Natural killer cell (primary cell): ENCODE results near the gene MERTK. TPM values are rescaled to one million over a fixed set of nuclear protein-coding genes. Genes with fewer than 3 reads are reported as not detected.
A peak's percentile ranks its signal among the peaks of the same experiment; 100 is the strongest.

ENCODE experiments used
- ATAC-seq, 3 donors: fragments of 150-1000 bp in 2 of 3; fragments of 200-7000 bp in 1 of 3; cut with Tn5 transposase; 1 replicate in 1 of 3; 2 replicates in 2 of 3; pipeline ENCODE4 v1.10.0; 2021; ENCODE audit warnings: mild to moderate bottlenecking in 2 of 3, moderate library complexity in 2 of 3
- DNase-seq, 2 donors: peaks; one replicate each; pipeline versions ENCODE4 v3.0.0 to v3.0.0-alpha.2; 2013 to 2021; ENCODE audit warnings: mixed read lengths in 1 of 2
- H3K27ac ChIP-seq: one replicate; pipeline ENCODE4 v1.5.1; 2013; ENCODE audit warnings: mild to moderate bottlenecking, low read length
- H3K27me3 ChIP-seq: one replicate; pipeline ENCODE4 v1.6.1; 2013; ENCODE audit warnings: low read length; ENCODE audit not compliant: control insufficient read depth, insufficient read depth
- H3K36me3 ChIP-seq: one replicate; pipeline ENCODE4 v1.6.1; 2013; ENCODE audit warnings: low read length; ENCODE audit not compliant: control insufficient read depth, insufficient read depth
- H3K4me1 ChIP-seq: one replicate; pipeline ENCODE4 v1.6.1; 2013; ENCODE audit warnings: low read length; ENCODE audit not compliant: control insufficient read depth, insufficient read depth
- H3K4me3 ChIP-seq: one replicate; pipeline ENCODE4 v1.5.1; 2013; ENCODE audit warnings: low read length
- H3K9me3 ChIP-seq: one replicate; pipeline ENCODE4 v1.6.1; 2013; ENCODE audit warnings: low read length; ENCODE audit not compliant: control insufficient read depth, insufficient read depth
- H3K27ac Mint-ChIP-seq, 2 donors: one replicate each; pipeline ENCODE4 v1.8.0; 2022; ENCODE audit warnings: mild to moderate bottlenecking in 2 of 2, mixed read lengths in 2 of 2, moderate library complexity in 1 of 2
- H3K27me3 Mint-ChIP-seq, 2 donors: one replicate each; pipeline ENCODE4 v1.8.0; 2022; ENCODE audit warnings: low read depth in 2 of 2, mixed read lengths in 2 of 2
- H3K36me3 Mint-ChIP-seq: one replicate; pipeline ENCODE4 v1.8.0; 2022; ENCODE audit warnings: mixed read lengths
- H3K4me1 Mint-ChIP-seq, 2 donors: one replicate each; pipeline ENCODE4 v1.8.0; 2022; ENCODE audit warnings: mixed read lengths in 2 of 2
- H3K4me3 Mint-ChIP-seq: one replicate; pipeline ENCODE4 v1.8.0; 2022; ENCODE audit warnings: mild to moderate bottlenecking, moderate library complexity, mixed read lengths
- H3K9me3 Mint-ChIP-seq, 2 donors: one replicate each; pipeline ENCODE4 v1.8.0; 2022; ENCODE audit warnings: mixed read lengths in 2 of 2
- CTCF ChIP-seq: fragments of 200-600 bp; IDR thresholded peaks from one replicate; pipeline ENCODE4 v1.8.0; 2022; ENCODE audit warnings: antibody characterized with exemption
- WGBS: methylation state at CpG from one replicate; pipeline ENCODE4 v1.1.7; 2013; ENCODE audit warnings: missing lambda C conversion rate; ENCODE audit not compliant: insufficient coverage; 5-methylcytosine and 5-hydroxymethylcytosine counted together
- intact Hi-C: fragments of 100-400 bp; cut with micrococcal nuclease; formaldehyde crosslinking; loops from one replicate; pipeline ENCODE4 v1.14.2; 2022
- total RNA-seq, 4 donors: library from RNA; stranded (reverse); fragments of 120-200 nt in 1 of 4; gene quantifications; one replicate each; pipeline versions ENCODE4 v1.2.3 to v1.2.4, GENCODE V29; 2013 to 2022

The MERTK gene
- total RNA-seq, 3 donors from 2014 or later (not counting 1 experiment from before 2014, with no cell fraction given) = 0.38 to 1.2 (median 0.45) TPM

GRCh38 chr2:112055730-112056625 is 157.6 kb downstream of the MERTK start:
- Mint-ChIP-seq H3K4me1 (peaks cover 43 to 47% of the 10 kb centered on the region in 2 donors), H3K36me3 (no peaks in the 10 kb centered on the region), H3K27me3 (no peaks in the 10 kb centered on the region), H3K27ac (peak overlapping the region; percentile 92), H3K4me3 (peak overlapping the region; percentile 97), H3K9me3 (no peaks in the 10 kb centered on the region)
- ATAC-seq (no peak), DNase-seq (peak in 1 of 2 donors; percentile 57)
- H3K36me3 ChIP-seq = peaks cover under 1% of the 10 kb centered on the region
- peak overlapping the region; percentile 86 for H3K27ac ChIP-seq
- peak overlapping the region; percentile 69 for H3K4me3 ChIP-seq
- intact Hi-C loops = loop anchor here (1.0 to 2.0 kb wide), 2 partner anchors 171 to 198 kb away; partner anchors contain the start of gene ANAPC1
- WGBS = under 1% methylated on average over 41 of the region's 42 CpGs
- H3K4me1 ChIP-seq = peaks cover 15% of the 10 kb centered on the region
- H3K9me3 ChIP-seq = no peaks in the 10 kb centered on the region
- no peak for TF ChIP-seq CTCF
- H3K27me3 ChIP-seq = no peaks in the 10 kb centered on the region

DNA sequence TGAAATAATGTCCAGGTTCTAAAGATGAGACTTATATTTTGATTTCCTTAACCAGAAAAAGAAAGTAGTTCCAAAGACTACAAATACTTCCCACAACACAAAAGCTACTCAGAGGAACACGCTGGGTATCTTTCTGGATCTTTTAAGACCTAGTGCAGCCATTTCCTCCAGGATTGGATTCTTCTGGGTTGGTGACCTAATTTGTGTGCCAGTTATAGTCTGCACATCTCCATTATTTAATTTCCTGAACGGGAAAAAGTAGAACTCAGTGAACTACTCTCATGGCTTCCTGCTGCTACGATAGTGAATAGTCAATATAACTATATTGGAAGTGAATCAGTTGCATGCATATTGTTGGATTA is 158.2 kb downstream of the MERTK start:
- Mint-ChIP-seq H3K27ac (peak overlapping the region; percentile 92), H3K36me3 (no peaks in the 10 kb centered on the region), H3K9me3 (no peaks in the 10 kb centered on the region), H3K4me1 (peaks cover 47% of the 10 kb centered on the region in 2 donors), H3K4me3 (peak overlapping the region; percentile 97), H3K27me3 (no peaks in the 10 kb centered on the region)
- Histone ChIP-seq H3K27me3 (no peaks in the 10 kb centered on the region), H3K36me3 (peaks cover 7% of the 10 kb centered on the region), H3K9me3 (no peaks in the 10 kb centered on the region), H3K4me3 (no peak overlapping the region), H3K27ac (no peak overlapping the region), H3K4me1 (peaks cover 15% of the 10 kb centered on the region)
- DNase-seq = no peak
- no peak for TF ChIP-seq CTCF
- no peak for ATAC-seq
- 59% methylated on average over 3 of the region's 3 CpGs for WGBS
- intact Hi-C loops = no loop called here

DNA sequence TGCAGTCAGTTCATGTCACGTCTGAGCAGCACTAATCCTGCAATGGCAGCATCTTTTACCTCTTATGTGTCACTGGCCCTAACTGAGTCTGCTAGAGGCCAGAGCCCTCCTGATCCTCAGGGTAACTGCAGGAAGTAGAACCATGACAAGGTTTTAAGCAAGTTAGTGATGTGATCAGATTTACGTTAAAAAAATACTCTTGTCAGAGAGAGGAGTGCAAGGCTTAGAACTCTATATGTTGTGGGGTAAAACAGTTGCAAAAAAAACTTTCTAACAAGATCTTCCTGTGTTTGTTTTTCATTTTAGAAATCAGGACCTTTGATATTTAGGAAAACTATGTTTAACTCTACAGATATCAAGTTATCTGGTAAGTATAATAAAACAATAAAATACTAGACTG is 161.3 kb downstream of the MERTK start:
- H3K4me3 Mint-ChIP-seq = no peak overlapping the region

More for the DNA sequence above, 161.3 kb downstream of the MERTK start:
- intact Hi-C loops = no loop called here
- no peak overlapping the region for H3K4me3 ChIP-seq
- Mint-ChIP-seq H3K27me3 (no peaks in the 10 kb centered on the region), H3K4me1 (peaks cover 47 to 50% of the 10 kb centered on the region in 2 donors), H3K9me3 (no peaks in the 10 kb centered on the region), H3K36me3 (no peaks in the 10 kb centered on the region), H3K27ac (no peak overlapping the region)
- H3K27me3 ChIP-seq = no peaks in the 10 kb centered on the region
- TF ChIP-seq CTCF = no peak
- WGBS = 95% methylated on average over 1 of the region's 2 CpGs
- no peak for DNase-seq
- H3K4me1 ChIP-seq = peaks cover 10% of the 10 kb centered on the region
- no peak overlapping the region for H3K27ac ChIP-seq
- no peak for ATAC-seq
- no peaks in the 10 kb centered on the region for H3K9me3 ChIP-seq
- H3K36me3 ChIP-seq = peaks cover 24% of the 10 kb centered on the region
